OCI-LY1 (cell line): Measurements from ENCODE around the gene SUSD1.

ENCODE experiments used
- H2AFZ ChIP-seq: fragments of 200-600 bp; sonication (generic), shearing (Covaris generic); 2 replicates; pipeline ENCODE4 v1.6.0; 2014; ENCODE audit warnings: antibody characterized with exemption, mild to moderate bottlenecking, low read length
- H3F3A ChIP-seq: fragments of 200-600 bp; sonication (generic), shearing (Covaris generic); 2 replicates; pipeline ENCODE4 v1.6.0; 2014; ENCODE audit warnings: mild to moderate bottlenecking, antibody characterized with exemption, low read length, moderate library complexity; ENCODE audit not compliant: insufficient read depth
- H3K27ac ChIP-seq: fragments of 200-600 bp; sonication (generic); 2 replicates; pipeline ENCODE4 v1.5.1; 2014; ENCODE audit warnings: low read length, mixed run types, mild to moderate bottlenecking, low read depth; ENCODE audit not compliant: poor library complexity, severe bottlenecking
- H3K27me3 ChIP-seq: fragments of 200-600 bp; sonication (generic); 2 replicates; pipeline ENCODE4 v1.6.0; 2014; ENCODE audit warnings: antibody characterized with exemption, mild to moderate bottlenecking, low read length, moderate library complexity; ENCODE audit not compliant: insufficient read depth
- H3K36me3 ChIP-seq: fragments of 200-600 bp; sonication (generic); 2 replicates; pipeline ENCODE4 v1.6.1; 2014; ENCODE audit warnings: mild to moderate bottlenecking, antibody characterized with exemption, low read length, moderate library complexity, mixed read lengths; ENCODE audit not compliant: insufficient read depth
- H3K4me1 ChIP-seq: fragments of 200-600 bp; sonication (generic); 2 replicates; pipeline ENCODE4 v1.5.1; 2014; ENCODE audit warnings: mild to moderate bottlenecking, low read length, moderate library complexity; ENCODE audit not compliant: insufficient read depth, severe bottlenecking
- H3K4me2 ChIP-seq: fragments of 200-600 bp; sonication (generic), shearing (Covaris generic); 2 replicates; pipeline ENCODE4 v1.6.1; 2014; ENCODE audit warnings: low read length
- H3K4me3 ChIP-seq: fragments of 200-600 bp; sonication (generic); 2 replicates; pipeline ENCODE4 v1.5.1; 2014; ENCODE audit warnings: low read length, low read depth, mild to moderate bottlenecking, mixed read lengths; ENCODE audit not compliant: poor library complexity, severe bottlenecking
- H3K79me2 ChIP-seq: fragments of 200-600 bp; shearing (Covaris generic); 2 replicates; pipeline ENCODE4 v1.6.1; 2016; ENCODE audit warnings: mixed run types, low read length, mixed read lengths; ENCODE audit not compliant: insufficient read depth
- H3K9ac ChIP-seq: fragments of 200-600 bp; sonication (generic), shearing (Covaris generic); 2 replicates; pipeline ENCODE4 v1.6.1; 2014; ENCODE audit warnings: mild to moderate bottlenecking, low read length, mixed read lengths
- H3K9me2 ChIP-seq: fragments of 200-600 bp; sonication (generic), shearing (Covaris generic); 2 replicates; pipeline ENCODE4 v1.6.1; 2014; ENCODE audit warnings: low read depth, mild to moderate bottlenecking, low read length, mixed read lengths
- H3K9me3 ChIP-seq: fragments of 200-600 bp; shearing (Covaris generic); 2 replicates; pipeline ENCODE4 v1.6.1; 2014; ENCODE audit warnings: low read length, mixed read lengths
- H4K20me1 ChIP-seq: fragments of 200-600 bp; sonication (generic), shearing (Covaris generic); 2 replicates; pipeline ENCODE4 v1.6.0; 2016; ENCODE audit warnings: mild to moderate bottlenecking, low read length; ENCODE audit not compliant: insufficient read depth
- CTCF ChIP-seq: fragments of 200-600 bp; sonication (generic), shearing (Covaris generic); IDR thresholded peaks from 2 replicates; pipeline ENCODE4 v1.5.1; 2017; ENCODE audit warnings: mild to moderate bottlenecking, antibody characterized with exemption, low read length, moderate library complexity, mixed read lengths
- EZH2 ChIP-seq: fragments of 200-600 bp; sonication (generic), shearing (Covaris generic); IDR thresholded peaks from 2 replicates; pipeline ENCODE4 v1.8.0; 2017; ENCODE audit warnings: borderline replicate concordance, mixed run types, mild to moderate bottlenecking, antibody characterized with exemption, low read length, moderate library complexity, mixed read lengths

Gene SUSD1

DNA sequence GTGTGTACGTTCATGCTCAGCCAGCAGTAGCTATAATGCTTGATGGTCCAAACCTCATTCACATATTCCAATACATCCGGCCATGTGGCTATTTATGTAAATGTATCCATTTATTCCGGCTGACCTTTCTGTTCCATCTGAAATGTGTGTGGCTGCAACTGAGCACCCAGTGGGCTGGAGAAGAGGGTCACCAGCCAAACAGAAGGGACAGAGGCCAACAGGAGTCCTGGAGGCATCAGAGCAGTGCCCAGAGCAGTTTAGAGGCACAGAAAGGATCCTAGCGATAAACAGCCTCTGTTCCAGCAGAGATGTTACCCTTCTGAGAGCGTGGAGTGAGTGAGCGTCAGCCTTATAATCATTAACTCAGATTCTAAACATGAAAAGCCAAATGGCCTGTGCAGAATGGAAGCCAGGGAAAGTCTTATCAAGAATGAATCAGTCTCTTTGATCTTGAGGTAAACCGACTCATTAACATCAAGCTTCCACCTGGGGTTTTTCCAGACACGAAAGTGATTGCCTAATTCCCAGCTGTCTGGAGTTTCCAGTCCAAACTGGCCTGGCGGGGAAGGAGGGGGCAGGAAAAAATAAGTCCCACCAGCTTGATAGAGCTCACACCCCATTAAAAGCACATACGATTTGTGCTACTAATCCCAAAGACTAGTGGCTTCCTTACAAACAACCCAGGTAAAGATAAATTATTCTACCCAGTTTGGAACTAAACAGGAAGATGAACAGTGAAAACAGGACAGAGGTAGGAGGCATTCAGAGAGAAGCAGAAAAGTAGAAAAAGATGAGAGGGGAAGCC is 55.7 kb downstream of the SUSD1 start:
- H3K4me1 ChIP-seq = no peaks in the 10 kb centered on the region
- 0 out of 2 replicates have a peak, but pooled peaks cover 4% of the 10 kb centered on the region for H3K36me3 ChIP-seq

GRCh38 chr9:112118009-112118408 is 57.1 kb downstream of the SUSD1 start:
- Histone ChIP-seq H3K9me2 (no peaks in the 10 kb centered on the region), H3K4me1 (no peaks in the 10 kb centered on the region), H3K36me3 (no peaks in the 10 kb centered on the region), H3K27ac (no peak overlapping the region), H3K4me3 (no peak overlapping the region), H3K9me3 (no peaks in the 10 kb centered on the region), H3K4me2 (no peak overlapping the region), H3K27me3 (no peaks in the 10 kb centered on the region), H3K79me2 (no peaks in the 10 kb centered on the region), H2AFZ (no peak overlapping the region), H3F3A (no peaks in the 10 kb centered on the region), H4K20me1 (no peaks in the 10 kb centered on the region), H3K9ac (no peak overlapping the region)
- TF ChIP-seq CTCF (no peak), EZH2 (no peak)

More for the DNA sequence above, 55.7 kb downstream of the SUSD1 start:
- Histone ChIP-seq H4K20me1 (no peaks in the 10 kb centered on the region), H3K9me3 (no peaks in the 10 kb centered on the region), H3F3A (no peaks in the 10 kb centered on the region), H2AFZ (no peak overlapping the region), H3K9ac (no peak overlapping the region), H3K4me2 (no peak overlapping the region), H3K9me2 (no peaks in the 10 kb centered on the region), H3K79me2 (no peaks in the 10 kb centered on the region), H3K27ac (no peak overlapping the region), H3K4me3 (no peak overlapping the region), H3K27me3 (no peaks in the 10 kb centered on the region)
- TF ChIP-seq CTCF (no peak), EZH2 (no peak)

GRCh38 chr9:112115970-112116753 is 58.9 kb downstream of the SUSD1 start:
- Histone ChIP-seq H3K4me1 (no peaks in the 10 kb centered on the region), H3K9me2 (no peaks in the 10 kb centered on the region), H3F3A (no peaks in the 10 kb centered on the region), H3K9me3 (no peaks in the 10 kb centered on the region), H3K27ac (no peak overlapping the region), H3K79me2 (no peaks in the 10 kb centered on the region), H3K4me2 (no peak overlapping the region), H3K27me3 (no peaks in the 10 kb centered on the region), H3K36me3 (no peaks in the 10 kb centered on the region), H3K4me3 (no peak overlapping the region), H3K9ac (no peak overlapping the region), H4K20me1 (no peaks in the 10 kb centered on the region), H2AFZ (no peak overlapping the region)
- TF ChIP-seq EZH2 = no peak
- no peak for TF ChIP-seq CTCF
